Stimulated activated CD8-positive, alpha-beta memory T cell treated with anti-CD3 and anti-CD28 coated beads, Interleukin-4, amount 100 ng/mL, for 4 hours (primary cell): ENCODE data around the gene MPEG1.

Source experiments
- DNase-seq, 2 donors: peaks; one replicate each; pipeline ENCODE4 v3.0.0-alpha.2; 2020; ENCODE audit warnings: low read depth in 2 of 2, low spot score in 1 of 2

Gene MPEG1

GRCh38 chr11:59188954-59189353, 23.8 kb downstream of the MPEG1 start:
- DNase-seq = no peak

- DNase-seq = no peak
Observed at GRCh38 chr11:59187587-59187986, 25.1 kb downstream of the MPEG1 start.

DNA sequence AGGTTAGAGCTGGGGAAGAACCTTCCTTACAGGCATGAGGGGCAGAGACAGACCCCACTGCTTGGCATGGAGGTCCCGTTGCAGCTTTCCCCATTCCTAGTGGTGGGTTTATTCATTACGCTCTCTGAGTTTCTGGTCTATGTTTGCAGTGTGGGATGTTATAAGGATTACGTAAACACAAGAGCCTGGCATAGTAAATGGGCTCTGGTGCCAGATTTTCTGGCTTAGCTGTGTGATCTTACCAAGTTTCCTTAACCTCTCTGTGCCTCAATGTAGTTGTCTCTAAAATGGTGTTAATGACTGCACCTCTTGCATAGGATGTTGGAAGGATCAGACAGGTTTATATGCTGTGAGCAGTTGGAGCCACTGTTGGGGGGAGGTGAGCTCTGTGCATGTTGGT, 25.7 kb downstream of the MPEG1 start:
- DNase-seq = no peak

- DNase-seq = no peak
Observed at GRCh38 chr11:59186130-59186594, 26.6 kb downstream of the MPEG1 start.

DNA sequence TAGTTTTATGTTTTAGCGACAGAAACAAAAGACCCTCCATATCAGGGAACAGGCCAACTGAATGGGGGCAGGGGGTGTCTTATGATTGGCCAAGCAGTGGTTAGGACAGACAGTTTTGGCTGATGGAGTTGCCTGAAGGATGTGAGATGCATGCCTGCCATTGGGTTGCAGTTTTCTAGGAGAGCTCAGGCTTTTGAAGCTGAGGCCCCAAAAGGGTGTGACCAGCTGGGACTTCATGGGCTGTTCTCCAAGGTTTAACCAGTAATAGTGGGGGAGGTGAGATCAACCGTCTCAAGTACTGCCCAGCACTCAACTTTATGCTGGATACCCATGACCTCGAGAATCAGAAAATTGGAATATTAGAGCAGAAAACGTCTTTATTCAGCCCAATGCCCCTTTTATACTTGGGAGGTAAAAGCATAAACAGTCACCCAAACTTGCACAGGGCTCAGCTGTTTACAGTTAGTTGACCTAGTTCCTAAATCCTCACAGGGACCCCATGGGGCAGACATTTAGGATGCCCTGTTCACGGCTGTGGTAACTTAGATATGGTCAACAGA, 27.3 kb downstream of the MPEG1 start:
- no peak for DNase-seq

DNA sequence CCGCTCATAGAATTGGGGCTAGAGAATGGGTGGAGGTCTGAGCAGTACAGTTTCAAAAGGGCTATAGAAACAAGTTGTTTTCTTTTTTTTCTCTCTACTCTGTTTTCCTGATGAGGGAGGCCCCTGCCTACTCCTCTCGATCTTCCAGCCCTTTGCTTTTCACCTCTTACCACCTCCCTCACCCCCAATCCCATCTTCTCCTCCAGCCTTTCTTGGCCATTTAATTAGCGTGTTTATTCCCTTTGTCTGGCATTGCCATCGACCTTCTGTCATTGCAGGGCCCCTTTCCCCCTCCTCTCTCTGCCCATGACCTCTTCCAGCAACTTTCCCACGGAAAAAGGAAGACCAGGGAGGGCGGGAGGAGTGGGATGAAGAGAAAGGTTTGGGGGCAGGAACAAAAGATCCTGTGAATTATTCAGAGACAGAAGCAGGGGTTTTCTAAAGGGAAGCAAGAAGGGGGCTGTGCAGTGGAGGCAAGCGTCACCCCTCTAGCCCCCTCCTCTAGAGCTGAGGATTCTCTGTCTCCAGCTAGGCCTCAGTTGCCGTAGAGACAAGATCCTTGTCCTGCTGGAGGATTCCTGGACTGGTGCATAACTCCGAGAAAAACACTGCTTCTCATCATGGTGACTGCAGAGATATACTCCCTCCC, 27.9 kb downstream of the MPEG1 start:
- DNase-seq = no peak

DNA sequence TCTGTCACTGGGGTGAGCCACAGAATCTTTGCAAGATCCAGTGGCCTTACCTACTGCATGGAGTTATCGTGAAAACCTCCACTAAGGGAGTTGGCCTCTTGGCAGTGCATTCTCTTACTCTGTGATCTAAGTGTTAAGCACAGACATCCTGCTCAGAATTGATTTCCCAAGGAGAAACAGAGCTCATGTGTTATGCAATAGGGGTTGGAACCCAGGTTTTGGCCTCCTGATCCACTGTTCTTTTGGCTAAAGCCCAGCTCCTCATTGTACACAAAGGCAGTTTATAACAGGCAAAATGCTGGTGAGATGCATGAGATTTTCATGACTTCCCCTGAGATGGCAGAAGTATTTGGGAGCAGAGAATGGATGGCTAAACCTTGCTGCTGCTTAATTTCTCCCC, 29.0 kb downstream of the MPEG1 start:
- no peak for DNase-seq

- DNase-seq = no peak
Observed at GRCh38 chr11:59182457-59183151, 30.1 kb downstream of the MPEG1 start.

- DNase-seq = no peak
Observed at GRCh38 chr11:59181746-59182456, 30.8 kb downstream of the MPEG1 start.

DNA sequence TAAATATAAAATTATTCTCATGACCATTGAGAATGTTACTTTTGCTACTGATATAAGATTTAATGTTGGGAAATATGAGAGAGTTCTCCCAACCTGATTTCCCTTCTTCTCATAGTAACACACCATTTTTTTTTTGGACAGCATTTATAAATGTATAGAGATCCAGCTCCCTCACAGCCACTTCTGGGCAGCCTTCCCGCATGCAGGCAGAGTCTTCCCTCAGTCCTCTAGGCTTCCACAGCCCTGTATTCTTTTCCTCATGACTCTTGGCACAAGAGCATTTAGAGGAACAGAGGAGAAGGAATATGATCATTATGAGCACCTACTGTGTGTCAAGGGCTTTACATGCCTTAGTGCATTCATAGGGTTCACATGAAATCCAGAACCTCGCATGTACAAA, 31.8 kb downstream of the MPEG1 start:
- no peak for DNase-seq

DNA sequence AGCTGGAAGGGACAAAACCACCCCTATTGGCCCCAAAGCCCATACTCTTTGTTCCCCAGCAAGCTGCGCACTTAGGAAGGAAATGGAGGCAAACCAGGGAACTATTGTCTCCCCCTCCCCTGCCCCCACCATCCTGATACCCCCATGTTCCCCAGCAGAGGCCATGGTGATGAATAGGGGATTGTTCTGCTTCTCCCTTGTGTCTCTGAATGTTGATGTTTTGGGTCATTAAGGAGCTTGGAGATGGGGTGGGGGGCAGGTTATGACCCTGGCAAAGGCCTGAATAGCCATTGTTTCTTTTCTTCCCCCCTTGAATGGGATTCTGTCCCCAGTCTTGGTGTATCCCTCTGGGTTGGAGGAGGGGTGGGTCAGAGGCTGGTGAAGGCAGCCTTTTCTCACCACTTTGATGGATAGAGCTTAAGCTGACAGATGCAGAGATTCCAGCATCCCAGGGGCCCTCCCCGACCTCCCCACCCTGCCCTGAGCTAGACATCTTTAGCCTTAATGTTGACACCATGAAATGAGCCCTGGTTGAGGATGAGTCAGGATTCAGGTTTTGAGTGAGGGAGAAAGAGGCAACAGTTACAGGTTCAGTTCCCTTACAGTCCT, 32.5 kb downstream of the MPEG1 start:
- no peak for DNase-seq

DNA sequence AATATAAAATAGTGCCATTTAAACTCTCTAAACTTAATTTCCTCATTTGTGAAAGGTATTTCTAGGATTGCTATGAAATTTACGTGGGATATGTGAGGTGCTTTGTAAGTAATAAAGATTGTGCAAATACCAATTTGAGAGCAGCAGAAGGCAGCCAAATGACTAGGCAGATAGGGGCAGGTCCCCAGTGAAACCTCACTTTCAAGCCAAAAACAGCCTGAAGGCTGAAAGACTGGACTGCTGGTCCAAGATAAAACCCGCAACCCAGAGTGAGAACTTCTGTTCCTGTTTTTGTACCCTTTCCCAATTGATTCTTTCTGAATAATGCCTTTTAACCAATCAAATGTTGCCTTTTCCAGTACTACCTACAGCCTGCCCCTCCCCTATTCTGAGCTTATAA, 33.6 kb downstream of the MPEG1 start:
- DNase-seq = no peak

DNA sequence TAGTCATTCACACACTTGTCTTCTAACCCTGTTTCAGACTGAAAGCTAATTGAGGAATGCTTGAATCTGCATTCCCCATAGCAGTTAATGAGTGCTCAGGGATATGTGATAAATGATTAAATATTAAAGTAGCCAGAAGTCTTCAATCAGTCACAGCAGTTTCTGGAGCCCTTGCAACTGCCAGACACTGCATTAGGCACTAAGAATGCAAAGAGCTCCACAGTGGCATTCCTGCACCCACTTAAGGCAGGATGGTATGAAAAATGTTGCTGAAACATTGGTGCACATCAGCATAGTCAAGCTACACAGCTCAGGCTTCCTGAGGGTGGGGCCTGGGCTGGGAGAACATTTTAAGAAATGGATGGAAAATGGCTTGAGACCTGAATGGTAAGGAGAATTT, 34.3 kb downstream of the MPEG1 start:
- DNase-seq = no peak

DNA sequence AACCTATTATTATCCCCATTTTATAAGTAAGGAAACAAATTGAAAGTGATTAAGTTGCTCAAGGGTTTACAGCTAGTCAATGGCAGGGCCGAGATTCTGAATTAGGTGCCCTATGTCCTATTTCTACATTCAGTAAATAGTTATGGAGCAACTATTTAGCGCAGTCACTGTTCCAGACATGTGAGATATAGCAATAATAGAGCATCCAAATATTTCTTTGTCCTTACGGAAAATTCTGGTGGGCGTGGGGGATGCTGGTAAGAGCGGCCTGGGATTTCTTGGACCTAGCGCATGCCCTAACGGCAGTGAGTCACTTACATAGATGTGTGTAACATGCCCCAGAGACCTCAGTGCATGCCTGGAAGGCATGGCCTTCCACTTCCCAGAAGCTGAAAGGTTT, 36.4 kb downstream of the MPEG1 start:
- no peak for DNase-seq

GRCh38 chr11:59175091-59175501, 37.6 kb downstream of the MPEG1 start:
- DNase-seq = no peak

DNA sequence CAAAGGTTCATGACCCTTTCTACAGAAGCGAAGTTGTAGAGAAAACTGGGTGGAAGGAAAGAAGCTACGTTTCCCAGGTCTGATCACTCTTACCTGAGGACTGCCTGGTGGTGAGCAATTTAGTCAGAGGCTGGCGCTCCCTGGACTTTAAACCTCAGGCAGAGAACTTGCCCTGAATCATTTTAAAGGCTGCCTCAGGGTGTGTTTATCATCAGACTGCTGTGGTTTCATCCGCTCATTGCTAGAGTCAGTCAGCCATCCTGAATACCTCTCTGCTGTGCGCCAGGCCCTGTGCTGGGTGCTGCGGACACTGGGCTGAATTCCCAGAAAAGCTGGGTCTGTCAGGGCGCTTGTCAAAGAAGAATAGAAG, 38.1 kb downstream of the MPEG1 start:
- DNase-seq = no peak

DNA sequence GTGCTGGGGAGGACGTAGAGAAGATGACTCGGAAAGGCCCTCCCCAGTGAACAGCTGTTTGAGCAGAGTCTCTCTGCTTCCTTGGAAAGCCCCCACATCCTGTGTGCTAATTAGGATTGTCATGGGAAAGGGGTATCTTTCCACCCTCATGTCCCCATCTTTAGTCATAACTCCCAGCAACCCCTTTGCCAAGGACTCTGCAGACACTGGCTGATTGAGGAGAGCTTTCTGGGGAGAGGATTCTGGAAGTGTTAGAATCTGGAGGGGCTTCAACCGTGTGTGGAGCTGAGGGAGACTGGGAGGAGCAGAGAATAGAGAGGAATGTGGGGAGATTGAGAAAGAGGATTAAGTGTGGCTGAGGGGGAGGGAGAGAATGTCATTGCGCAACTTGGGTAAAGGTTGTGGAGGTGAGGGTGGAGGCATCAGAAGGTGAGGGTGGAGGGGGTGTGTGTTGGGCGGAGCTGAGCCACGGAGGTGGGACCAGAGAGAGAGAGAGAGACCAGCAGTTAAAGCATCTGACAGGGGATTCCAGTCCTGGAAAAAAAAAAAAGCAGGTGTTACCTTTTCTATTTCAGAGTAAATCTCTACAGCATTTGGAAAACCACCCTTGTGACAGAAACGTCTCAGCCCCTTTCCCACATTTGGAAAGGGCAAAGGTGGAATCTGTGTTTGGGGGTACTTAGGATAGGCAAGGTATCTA, 38.6 kb downstream of the MPEG1 start:
- DNase-seq = no peak

DNA sequence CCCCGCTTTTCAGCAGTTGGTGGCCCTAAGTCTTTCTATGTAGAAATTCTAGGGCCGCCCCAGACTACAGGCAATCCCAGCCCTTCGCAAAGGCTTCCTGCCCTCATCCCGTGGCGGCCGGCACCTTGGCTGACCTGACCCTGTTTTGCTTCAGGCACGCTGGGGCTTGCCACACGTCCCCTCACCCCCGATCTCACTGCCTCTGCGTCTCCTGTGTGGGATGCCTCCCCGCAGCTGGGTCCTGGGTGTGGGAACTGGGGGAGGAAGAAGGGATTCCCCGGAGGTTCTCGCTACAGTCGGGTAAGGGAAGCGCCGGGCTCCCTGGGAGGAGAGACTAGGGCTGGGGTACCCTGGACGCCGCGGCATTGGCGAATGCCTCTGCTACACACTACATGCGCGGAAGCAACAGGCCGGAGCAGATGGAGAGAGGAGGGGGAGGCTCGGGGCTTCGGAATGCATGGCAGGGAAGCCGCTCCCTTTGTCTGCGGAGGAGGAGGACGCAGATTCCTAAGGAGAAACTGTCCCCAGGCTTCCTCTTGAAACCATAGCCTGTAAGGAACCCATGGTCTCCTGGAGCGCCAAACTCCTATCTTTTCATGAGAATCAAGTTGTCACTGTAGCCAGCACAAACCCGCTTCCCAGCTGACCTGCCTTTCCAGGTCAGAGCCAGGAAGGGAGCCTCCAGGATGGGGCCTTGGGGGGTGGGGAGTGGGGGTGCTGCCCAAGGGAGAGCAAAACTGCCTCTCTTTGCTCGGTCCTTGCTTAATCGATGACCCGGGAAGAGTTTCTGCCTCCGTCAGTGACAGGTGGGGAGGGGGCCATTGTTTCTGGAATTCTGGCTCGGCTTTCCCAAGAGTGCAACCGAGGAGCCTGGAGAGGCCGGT, 39.4 kb downstream of the MPEG1 start:
- no peak for DNase-seq

GRCh38 chr11:59172345-59173079, 40.2 kb downstream of the MPEG1 start:
- DNase-seq = no peak
